Measurements from ENCODE around the gene EXOG. TPM values are rescaled to one million over a fixed set of nuclear protein-coding genes. Genes with fewer than 3 reads are reported as not detected.

The EXOG gene
- polyA plus RNA-seq, 3 donors, result 1.6 to 5.4 (median 2.4) TPM

DNA sequence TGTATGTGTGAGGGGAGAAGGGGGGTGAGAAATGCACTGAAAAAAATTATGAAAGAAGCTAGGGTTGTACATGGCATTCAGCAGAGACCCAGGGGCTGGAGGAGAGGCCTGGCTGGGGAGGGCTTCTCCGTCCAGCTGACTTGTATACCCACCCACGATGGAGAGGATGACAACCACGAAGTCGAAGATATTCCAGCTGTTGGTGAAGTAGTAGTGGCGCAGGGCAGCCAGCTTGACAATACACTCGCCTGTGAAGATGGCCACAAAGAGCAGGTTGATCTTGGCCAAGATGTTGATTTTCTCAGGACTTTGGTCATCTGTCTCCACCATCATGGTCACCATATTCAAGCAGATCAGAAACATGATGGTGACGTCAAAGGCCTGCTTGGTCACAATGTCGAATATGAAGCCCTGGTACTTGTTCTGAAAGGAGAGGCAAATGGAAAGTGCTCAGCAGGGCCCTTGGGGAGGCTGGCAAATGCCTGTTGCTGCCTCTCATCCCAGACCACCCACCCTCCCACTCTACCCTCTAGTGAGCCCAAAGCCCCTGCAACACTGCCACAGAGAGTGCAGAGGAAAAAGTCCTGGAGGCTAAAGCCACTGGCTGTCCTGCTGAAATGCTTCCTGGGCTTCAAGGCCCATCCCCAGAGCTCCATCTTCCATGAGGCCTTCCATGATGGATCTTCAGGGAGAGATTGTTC is 58.1 kb downstream of the EXOG start:
- Histone ChIP-seq H3K4me1 (ENCODE audit: control insufficient read depth in 1 of 2, insufficient read depth in 2 of 2, low read length in 2 of 2) (no peaks in the 10 kb centered on the region), H3K9me3 (replicated peaks in 1 of 2; ENCODE audit: control insufficient read depth in 1 of 2, insufficient read depth in 1 of 2, low read length in 2 of 2) (peaks cover 0 to 7% of the 10 kb centered on the region in 2 donors), H3K79me2 (ENCODE audit: insufficient read depth, low read length) (no peaks in the 10 kb centered on the region), H3K27ac (ENCODE audit: low read depth in 1 of 2, low read length in 2 of 2) (no peak overlapping the region), H4K20me1 (ENCODE audit: insufficient read depth, low read length) (no peaks in the 10 kb centered on the region), H3K36me3 (replicated peaks in 1 of 2; ENCODE audit: control insufficient read depth in 1 of 2, insufficient read depth in 2 of 2, low read length in 2 of 2) (no peaks in the 10 kb centered on the region), H3K4me3 (replicated peaks in 1 of 3; ENCODE audit: low read depth in 2 of 3, low read length in 3 of 3) (no peak overlapping the region), H3K9ac (ENCODE audit: insufficient read depth, low read length, poor library complexity, severe bottlenecking) (no peak overlapping the region), H3K4me2 (replicated peaks; ENCODE audit: extremely low read depth, low read length, poor library complexity, severe bottlenecking) (no peak overlapping the region), H2AFZ (ENCODE audit: insufficient read depth, low read depth, low read length, poor library complexity, severe bottlenecking) (no peak overlapping the region), H3K27me3 (ENCODE audit: control insufficient read depth in 2 of 2, insufficient read depth in 2 of 2, low read length in 2 of 2) (no peaks in the 10 kb centered on the region)
- 91% methylated on average over 6 of the region's 8 CpGs for WGBS (ENCODE audit: insufficient coverage)
- Mint-ChIP-seq H3K4me3 (no peak overlapping the region), H3K27me3 (ENCODE audit: low read depth in 3 of 3) (peaks cover 8 to 11% (median 9%) of the 10 kb centered on the region in 3 donors), H3K27ac (no peak overlapping the region), H3K36me3 (no peaks in the 10 kb centered on the region), H3K9me3 (peaks cover 3 to 14% (median 8%) of the 10 kb centered on the region in 7 donors), H3K4me1 (no peaks in the 10 kb centered on the region)
- TF ChIP-seq, protein P1, sequence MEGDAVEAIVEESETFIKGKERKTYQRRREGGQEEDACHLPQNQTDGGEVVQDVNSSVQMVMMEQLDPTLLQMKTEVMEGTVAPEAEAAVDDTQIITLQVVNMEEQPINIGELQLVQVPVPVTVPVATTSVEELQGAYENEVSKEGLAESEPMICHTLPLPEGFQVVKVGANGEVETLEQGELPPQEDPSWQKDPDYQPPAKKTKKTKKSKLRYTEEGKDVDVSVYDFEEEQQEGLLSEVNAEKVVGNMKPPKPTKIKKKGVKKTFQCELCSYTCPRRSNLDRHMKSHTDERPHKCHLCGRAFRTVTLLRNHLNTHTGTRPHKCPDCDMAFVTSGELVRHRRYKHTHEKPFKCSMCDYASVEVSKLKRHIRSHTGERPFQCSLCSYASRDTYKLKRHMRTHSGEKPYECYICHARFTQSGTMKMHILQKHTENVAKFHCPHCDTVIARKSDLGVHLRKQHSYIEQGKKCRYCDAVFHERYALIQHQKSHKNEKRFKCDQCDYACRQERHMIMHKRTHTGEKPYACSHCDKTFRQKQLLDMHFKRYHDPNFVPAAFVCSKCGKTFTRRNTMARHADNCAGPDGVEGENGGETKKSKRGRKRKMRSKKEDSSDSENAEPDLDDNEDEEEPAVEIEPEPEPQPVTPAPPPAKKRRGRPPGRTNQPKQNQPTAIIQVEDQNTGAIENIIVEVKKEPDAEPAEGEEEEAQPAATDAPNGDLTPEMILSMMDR (IDR thresholded peaks at IDR 0.05), result no peak
- intact Hi-C loops (cut with micrococcal nuclease), result no loop called here
- no peak for DNase-seq

DNA sequence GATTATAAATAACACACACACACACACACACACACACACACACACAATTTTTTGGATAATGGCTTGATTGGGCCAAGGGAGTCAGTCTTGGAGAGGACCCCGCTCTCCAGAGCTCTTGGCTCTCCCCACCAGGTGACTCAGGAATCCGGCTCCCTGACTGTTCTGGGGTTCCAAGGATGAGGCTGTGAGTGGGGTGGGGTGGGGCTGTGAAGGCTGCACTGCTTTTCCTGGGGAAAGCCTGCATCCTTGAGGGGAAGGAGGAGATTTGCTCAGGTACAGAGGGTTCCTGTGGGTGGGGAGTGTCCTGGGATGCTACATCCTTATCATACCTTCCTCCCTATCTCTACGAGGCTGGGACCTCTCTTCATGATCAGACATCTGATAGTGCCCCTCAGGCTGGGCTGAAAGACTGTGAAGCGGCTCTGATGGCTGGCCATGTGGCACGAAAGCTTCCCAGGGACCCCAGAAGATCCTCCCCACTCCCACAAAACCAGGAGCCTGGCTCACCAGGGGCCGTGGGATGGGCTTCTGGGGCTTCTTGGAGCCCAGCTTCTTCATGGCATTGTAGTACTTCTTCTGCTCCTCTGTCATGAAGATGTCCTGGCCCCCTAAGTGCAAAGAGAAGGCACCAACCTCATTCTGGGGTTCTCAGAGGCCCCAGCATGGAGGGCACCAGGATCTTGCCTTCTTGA is 59.2 kb downstream of the EXOG start:
- WGBS (ENCODE audit: insufficient coverage), result 86% methylated on average over 4 of the region's 6 CpGs
- Histone ChIP-seq H3K27me3 (ENCODE audit: control insufficient read depth in 2 of 2, insufficient read depth in 2 of 2, low read length in 2 of 2) (no peaks in the 10 kb centered on the region), H3K27ac (ENCODE audit: low read depth in 1 of 2, low read length in 2 of 2) (no peak overlapping the region), H4K20me1 (ENCODE audit: insufficient read depth, low read length) (no peaks in the 10 kb centered on the region), H3K4me2 (replicated peaks; ENCODE audit: extremely low read depth, low read length, poor library complexity, severe bottlenecking) (no peak overlapping the region), H3K9ac (ENCODE audit: insufficient read depth, low read length, poor library complexity, severe bottlenecking) (no peak overlapping the region), H3K4me3 (replicated peaks in 1 of 3; ENCODE audit: low read depth in 2 of 3, low read length in 3 of 3) (no peak overlapping the region), H3K9me3 (replicated peaks in 1 of 2; ENCODE audit: control insufficient read depth in 1 of 2, insufficient read depth in 1 of 2, low read length in 2 of 2) (peaks cover 0 to 7% of the 10 kb centered on the region in 2 donors), H3K4me1 (ENCODE audit: control insufficient read depth in 1 of 2, insufficient read depth in 2 of 2, low read length in 2 of 2) (no peaks in the 10 kb centered on the region), H3K79me2 (ENCODE audit: insufficient read depth, low read length) (no peaks in the 10 kb centered on the region), H3K36me3 (replicated peaks in 1 of 2; ENCODE audit: control insufficient read depth in 1 of 2, insufficient read depth in 2 of 2, low read length in 2 of 2) (no peaks in the 10 kb centered on the region), H2AFZ (ENCODE audit: insufficient read depth, low read depth, low read length, poor library complexity, severe bottlenecking) (no peak overlapping the region)
- intact Hi-C loops (cut with micrococcal nuclease), result no loop called here
- H3K9me3 Mint-ChIP-seq, result peaks cover 3 to 12% (median 8%) of the 10 kb centered on the region in 7 donors
- peaks cover 8 to 11% (median 9%) of the 10 kb centered on the region in 3 donors for H3K27me3 Mint-ChIP-seq (ENCODE audit: low read depth in 3 of 3)
- no peak for DNase-seq
- no peaks in the 10 kb centered on the region for H3K4me1 Mint-ChIP-seq
- H3K36me3 Mint-ChIP-seq, result no peaks in the 10 kb centered on the region
- no peak overlapping the region for H3K4me3 Mint-ChIP-seq
- TF ChIP-seq, protein P1 (IDR thresholded peaks at IDR 0.05), result no peak
- H3K27ac Mint-ChIP-seq, result no peak overlapping the region
